ENCODE measurements around the gene TAF7.
"Not testable (repeated sequence)": the region's sequence is repeated elsewhere in the genome, so short reads cannot be mapped to it uniquely, and the experiment has no call there.

Gene TAF7

GRCh38 chr5:141338538-141339306, 18.1 kb upstream of the TAF7 start, which contains the start of gene PCDHGA2:
Gene PCDHGA2 (plus strand): TSS chr5:141338760.
- DNase-seq (ENCODE audit: low read depth in 3 of 3): no peak

GRCh38 chr5:141332571-141332970, 12.0 kb upstream of the TAF7 start:
- not testable (repeated sequence) for DNase-seq (ENCODE audit: low read depth in 3 of 3)

GRCh38 chr5:141330299-141331080, 9.9 kb upstream of the TAF7 start, which contains the start of gene PCDHGA1:
Gene PCDHGA1 (plus strand): TSS chr5:141330514.
- DNase-seq (ENCODE audit: low read depth in 3 of 3): no peak

- no peak for DNase-seq (ENCODE audit: low read depth in 3 of 3)
Observed at GRCh38 chr5:141328231-141328630, 7.6 kb upstream of the TAF7 start.

- DNase-seq (ENCODE audit: low read depth in 3 of 3): peak; percentile 25 to 41 (median 35)
Observed at GRCh38 chr5:141326088-141326854, 5.7 kb upstream of the TAF7 start.

- no peak for DNase-seq (ENCODE audit: low read depth in 3 of 3)
Observed at GRCh38 chr5:141322261-141322660, 1.7 kb upstream of the TAF7 start.

GRCh38 chr5:141319699-141320098, 885 bp downstream of the TAF7 start:
- no peak for DNase-seq (ENCODE audit: low read depth in 3 of 3)

- no peak for DNase-seq (ENCODE audit: low read depth in 3 of 3)
Observed at GRCh38 chr5:141319202-141319601, 1.4 kb downstream of the TAF7 start.

GRCh38 chr5:141316963-141317362, 3.6 kb downstream of the TAF7 start:
- not testable (repeated sequence) for DNase-seq (ENCODE audit: low read depth in 3 of 3)

- DNase-seq (ENCODE audit: low read depth in 3 of 3): no peak
Observed at GRCh38 chr5:141313711-141314110, 6.9 kb downstream of the TAF7 start.

- no peak for DNase-seq (ENCODE audit: low read depth in 3 of 3)
Observed at GRCh38 chr5:141306630-141307029, 14.0 kb downstream of the TAF7 start.

- DNase-seq (ENCODE audit: low read depth in 3 of 3): no peak
Observed at GRCh38 chr5:141303756-141304155, 16.8 kb downstream of the TAF7 start, which contains the start of gene SLC25A2. Gene SLC25A2 (minus strand): TSS chr5:141304049. CDS start chr5:141303865, 184 bp downstream.

- no peak for DNase-seq (ENCODE audit: low read depth in 3 of 3)
Observed at GRCh38 chr5:141298376-141298775, 22.2 kb downstream of the TAF7 start.

GRCh38 chr5:141272906-141273305, 47.7 kb downstream of the TAF7 start:
- no peak for DNase-seq (ENCODE audit: low read depth in 3 of 3)

GRCh38 chr5:141269195-141269594, 51.4 kb downstream of the TAF7 start:
- no peak for DNase-seq (ENCODE audit: low read depth in 3 of 3)

Data from stimulated activated CD4-positive, alpha-beta T cell treated with anti-CD3 and anti-CD28 coated beads, TNF-alpha, amount 100 ng/mL, for 4 hours (primary cell).